Measurements from ENCODE around the gene TNXB. TPM values are rescaled to one million over a fixed set of nuclear protein-coding genes. Genes with fewer than 3 reads are reported as not detected.

The TNXB gene
- total RNA-seq, 4 donors from 2014 or later = 42.2 to 112 (median 80.9) TPM

DNA sequence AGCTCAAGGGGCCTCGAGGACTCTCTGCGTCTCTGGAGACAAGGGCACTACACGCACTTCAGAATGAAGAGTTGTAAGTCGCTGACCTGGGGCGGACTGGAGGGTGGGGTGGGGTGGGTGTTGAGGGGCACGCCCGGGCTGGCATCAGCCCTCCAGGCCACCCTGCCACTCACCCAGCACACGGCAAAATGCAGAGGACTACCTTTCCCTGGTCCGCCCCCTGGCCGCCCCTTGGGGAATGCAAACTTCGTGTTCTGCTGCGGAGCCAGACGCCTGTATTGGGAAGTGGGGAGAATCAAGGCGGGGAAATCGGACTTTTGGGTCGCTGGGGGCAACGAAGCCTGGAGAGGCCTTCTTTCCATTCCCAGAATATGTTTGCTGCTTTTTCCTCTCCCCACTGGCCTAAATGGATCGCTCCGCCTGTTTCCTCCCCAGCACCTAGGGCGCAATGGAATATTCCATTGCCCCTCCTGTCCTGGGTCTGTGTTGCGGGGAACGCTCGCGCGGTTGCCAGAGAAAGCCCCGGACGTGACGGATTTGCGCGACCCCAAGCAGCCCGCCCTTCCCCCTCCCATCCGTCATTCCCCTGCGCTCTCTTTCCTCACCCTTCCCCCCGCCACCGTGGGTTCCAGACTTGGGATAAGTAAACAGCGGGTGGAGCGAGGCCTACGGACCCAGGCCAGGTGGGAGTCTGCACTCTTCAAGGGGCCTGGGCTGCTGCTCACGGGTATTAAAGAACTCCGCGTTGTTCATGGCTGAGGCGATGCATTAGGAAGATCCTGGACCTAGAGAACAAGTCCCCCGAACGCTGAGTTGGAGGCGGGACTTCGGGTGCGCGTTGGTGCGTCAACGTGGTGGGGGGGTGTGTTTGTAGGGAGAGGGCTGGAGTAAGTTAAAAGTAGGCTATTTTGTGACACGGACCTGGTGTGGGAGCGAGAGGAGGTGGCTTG is 44.7 kb upstream of the TNXB start, which contains the start of gene PPT2:
Gene PPT2, plus strand, starts transcription at position 578 of the 950 bp plus-strand sequence. CDS start 454 bp downstream, outside the sequence.
- Histone ChIP-seq H3K4me3 (replicated peaks in 1 of 3) (peak within 1 kb of the TSS; percentile 51 to 92 (median 57)), H3K27ac (peak within 1 kb of the TSS; percentile 68 to 95 (median 95)), H3K27me3 (no peaks in the 10 kb centered on the region), H3K36me3 (peaks cover 0 to 7% of the 10 kb centered on the region in 2 donors), H3K4me1 (peaks cover 25 to 26% of the 10 kb centered on the region in 2 donors), H3K9me3 (no peaks in the 10 kb centered on the region)
- peak; percentile 86 to 93 for DNase-seq
- 0 to 1% methylated on average over 46 to 49 of the region's 52 CpGs for WGBS, 2 donors
- TF ChIP-seq, protein P1, sequence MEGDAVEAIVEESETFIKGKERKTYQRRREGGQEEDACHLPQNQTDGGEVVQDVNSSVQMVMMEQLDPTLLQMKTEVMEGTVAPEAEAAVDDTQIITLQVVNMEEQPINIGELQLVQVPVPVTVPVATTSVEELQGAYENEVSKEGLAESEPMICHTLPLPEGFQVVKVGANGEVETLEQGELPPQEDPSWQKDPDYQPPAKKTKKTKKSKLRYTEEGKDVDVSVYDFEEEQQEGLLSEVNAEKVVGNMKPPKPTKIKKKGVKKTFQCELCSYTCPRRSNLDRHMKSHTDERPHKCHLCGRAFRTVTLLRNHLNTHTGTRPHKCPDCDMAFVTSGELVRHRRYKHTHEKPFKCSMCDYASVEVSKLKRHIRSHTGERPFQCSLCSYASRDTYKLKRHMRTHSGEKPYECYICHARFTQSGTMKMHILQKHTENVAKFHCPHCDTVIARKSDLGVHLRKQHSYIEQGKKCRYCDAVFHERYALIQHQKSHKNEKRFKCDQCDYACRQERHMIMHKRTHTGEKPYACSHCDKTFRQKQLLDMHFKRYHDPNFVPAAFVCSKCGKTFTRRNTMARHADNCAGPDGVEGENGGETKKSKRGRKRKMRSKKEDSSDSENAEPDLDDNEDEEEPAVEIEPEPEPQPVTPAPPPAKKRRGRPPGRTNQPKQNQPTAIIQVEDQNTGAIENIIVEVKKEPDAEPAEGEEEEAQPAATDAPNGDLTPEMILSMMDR (IDR thresholded peaks at IDR 0.05) = peak in 4 of 6 experiments; percentile 6 to 32 (median 27)
- peak in 1 of 2 donors; percentile 60 for TF ChIP-seq POLR2A (IDR thresholded peaks at IDR 0.05)
- intact Hi-C loops (cut with DNase I) = loop anchor here (5.0 to 10.0 kb wide), 2 partner anchors 37 to 109 kb away; no protein-coding TSS in a partner anchor

DNA sequence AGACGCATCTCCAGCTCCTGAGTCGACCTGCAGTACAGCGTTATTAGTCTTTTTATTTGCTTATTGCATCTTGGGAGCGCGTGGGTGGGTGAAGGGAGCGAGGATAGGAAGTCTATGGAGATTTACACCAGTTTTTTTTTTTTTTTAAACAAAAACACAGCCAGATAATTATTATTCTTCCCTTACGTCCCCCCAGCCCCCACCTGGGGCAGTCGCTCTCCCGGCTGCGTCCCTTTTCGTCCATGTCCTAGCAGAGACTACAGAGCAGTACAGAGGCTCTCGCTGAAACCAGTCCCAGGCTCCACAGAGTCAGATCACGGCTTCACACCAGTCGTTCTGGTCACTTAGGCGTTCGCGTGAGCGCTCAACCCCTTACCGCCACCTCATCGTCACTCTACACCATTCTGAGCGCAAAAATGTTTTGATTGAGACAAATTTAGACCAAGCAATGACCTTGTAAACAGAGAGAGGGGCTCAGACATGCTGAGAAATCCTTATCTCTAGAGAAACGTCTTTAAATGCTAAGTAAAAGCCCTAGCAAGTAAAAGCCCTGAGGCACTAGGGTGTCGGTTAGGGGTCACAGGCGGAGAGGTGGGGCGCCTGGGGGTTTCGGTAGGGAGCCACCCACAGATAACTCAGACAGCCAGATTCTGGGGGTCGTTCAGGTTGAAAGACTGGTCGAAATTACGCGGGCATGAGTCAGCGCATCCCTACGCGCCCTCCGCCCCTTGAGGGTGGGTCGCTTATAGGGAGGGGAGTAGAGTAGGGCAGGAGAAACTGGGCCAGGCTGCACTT is 43.8 kb upstream of the TNXB start:
- Histone ChIP-seq H3K27ac (peak overlapping the region; percentile 68 to 95 (median 95)), H3K27me3 (no peaks in the 10 kb centered on the region), H3K4me1 (peaks cover 25 to 26% of the 10 kb centered on the region in 2 donors), H3K9me3 (no peaks in the 10 kb centered on the region), H3K4me3 (replicated peaks in 1 of 3) (peak overlapping the region in 2 of 3 donors; percentile 51 to 92), H3K36me3 (peaks cover 0 to 7% of the 10 kb centered on the region in 2 donors)
- intact Hi-C loops (cut with DNase I) = loop anchor here (5.0 to 10.0 kb wide), 2 partner anchors 36 to 108 kb away; no protein-coding TSS in a partner anchor
- TF ChIP-seq POLR2A (IDR thresholded peaks at IDR 0.05) = peak in 1 of 2 donors; percentile 40
- TF ChIP-seq, protein P1 (IDR thresholded peaks at IDR 0.05) = no peak
- DNase-seq = peak; percentile 87 to 89
- 13 to 33% methylated on average over 35 of the region's 35 CpGs for WGBS, 2 donors

DNA sequence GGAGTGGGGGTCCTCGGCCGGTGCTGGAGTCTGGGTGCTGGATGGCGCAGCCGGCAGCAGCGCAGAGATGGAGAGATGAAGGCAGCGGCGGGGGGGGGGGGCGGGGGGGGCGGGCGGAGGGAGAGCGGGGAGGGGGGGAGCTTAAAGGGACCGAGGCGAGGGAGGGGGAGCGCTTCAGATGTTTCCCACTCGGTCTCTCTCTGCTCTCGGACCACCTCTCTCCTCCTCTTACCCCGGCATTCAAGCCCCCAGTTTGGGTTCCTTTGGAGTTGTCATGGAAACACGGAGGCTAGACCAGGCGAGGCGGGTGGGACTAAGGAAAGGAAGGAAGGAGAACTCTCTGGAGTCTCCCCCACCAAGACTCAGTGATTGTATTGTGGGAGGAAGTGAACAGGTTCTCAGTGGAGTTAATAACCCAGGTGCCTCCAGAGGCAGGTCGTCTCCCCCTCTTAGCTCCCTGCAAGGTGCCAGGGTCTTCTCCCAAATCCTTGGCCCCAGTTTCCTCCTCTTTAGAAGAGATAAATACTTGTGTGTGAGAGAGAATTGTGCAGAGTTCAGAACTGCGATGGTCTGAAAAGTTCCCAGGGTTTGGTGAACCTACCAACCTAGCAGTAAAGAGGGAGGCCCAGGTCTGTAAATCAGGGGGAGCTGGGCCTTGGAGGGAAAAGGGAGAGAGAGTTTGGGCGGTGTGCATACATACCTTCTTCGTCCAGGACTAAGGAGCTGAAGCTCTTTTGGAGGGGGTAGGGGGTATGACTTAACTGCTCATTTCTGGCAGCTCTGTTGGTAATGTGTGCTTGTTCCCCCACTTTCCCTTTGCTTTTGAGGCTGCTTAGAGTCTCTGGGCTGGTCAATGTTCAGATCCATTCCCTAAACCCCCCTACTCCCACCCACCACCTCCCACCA is 43.0 kb upstream of the TNXB start, which contains the start of gene PRRT1:
Gene PRRT1, minus strand, starts transcription at position 77 of the 906 bp plus-strand sequence. CDS start 112 bp downstream, outside the sequence.
- intact Hi-C loops (cut with DNase I) = loop anchor here (5.0 to 10.0 kb wide), 2 partner anchors 35 to 107 kb away; no protein-coding TSS in a partner anchor

More for the DNA sequence above, 43.0 kb upstream of the TNXB start, which contains the start of gene PRRT1:
- DNase-seq = no peak
- no peaks in the 10 kb centered on the region for H3K9me3 ChIP-seq
- no peaks in the 10 kb centered on the region for H3K36me3 ChIP-seq
- 25 to 35% methylated on average over 11 to 14 of the region's 24 CpGs for WGBS, 2 donors
- TF ChIP-seq, protein P1 (IDR thresholded peaks at IDR 0.05) = no peak
- no peak for TF ChIP-seq POLR2A (IDR thresholded peaks at IDR 0.05)
- H3K4me3 ChIP-seq (replicated peaks in 1 of 3) = peak within 1 kb of the TSS in 1 of 3 donors; percentile 51
- H3K27ac ChIP-seq = peak within 1 kb of the TSS; percentile 68 to 95 (median 95)
- peaks cover 25 to 26% of the 10 kb centered on the region in 2 donors for H3K4me1 ChIP-seq
- H3K27me3 ChIP-seq = no peaks in the 10 kb centered on the region
